HG03439 (cell line): ENCODE measurements around the gene ANAPC1.
"Not testable (repeated sequence)": the region's sequence is repeated elsewhere in the genome, so short reads cannot be mapped to it uniquely, and the experiment has no call there.

Experiments
- ATAC-seq: cut with Tn5 transposase; IDR thresholded peaks from one replicate; pipeline ENCODE4 v1.9.1; 2021; ENCODE audit warnings: mild to moderate bottlenecking, moderate library complexity; ENCODE audit not compliant: unreplicated experiment

ANAPC1 gene

GRCh38 chr2:111741517-111741916 lies 142.5 kb downstream of the ANAPC1 start:
- not testable (repeated sequence) for ATAC-seq

GRCh38 chr2:111735838-111736721 lies 147.9 kb downstream of the ANAPC1 start:
- not testable (repeated sequence) for ATAC-seq

- not testable (repeated sequence) for ATAC-seq
Measured at GRCh38 chr2:111735420-111735819, 148.6 kb downstream of the ANAPC1 start.

GRCh38 chr2:111729812-111730458 lies 154.1 kb downstream of the ANAPC1 start:
- ATAC-seq, result not testable (repeated sequence)

- ATAC-seq, result not testable (repeated sequence)
Measured at GRCh38 chr2:111727611-111728110, 156.3 kb downstream of the ANAPC1 start.

GRCh38 chr2:111725742-111726141 lies 158.3 kb downstream of the ANAPC1 start:
- not testable (repeated sequence) for ATAC-seq

- ATAC-seq, result not testable (repeated sequence)
Measured at GRCh38 chr2:111719610-111720009, 164.4 kb downstream of the ANAPC1 start.
